CD4-positive, alpha-beta T cell treated with Interleukin-21 for 1 hour (primary cell): ENCODE results near the gene PPARG.

Experiments
- DNase-seq: peaks from one replicate; pipeline ENCODE4 v3.0.0-alpha.2; 2020

The PPARG gene

GRCh38 chr3:12421132-12421531 is 132.3 kb downstream of the PPARG start:
- DNase-seq: no peak

GRCh38 chr3:12423131-12423530 is 134.3 kb downstream of the PPARG start:
- DNase-seq: no peak

- no peak for DNase-seq
These were observed 135.2 kb downstream of the PPARG start for GRCh38 chr3:12423918-12424630.

- DNase-seq: no peak
These were observed 135.9 kb downstream of the PPARG start for GRCh38 chr3:12424635-12425319.

GRCh38 chr3:12425850-12426579 is 137.1 kb downstream of the PPARG start:
- no peak for DNase-seq

- no peak for DNase-seq
These were observed 138.7 kb downstream of the PPARG start for GRCh38 chr3:12427551-12427950.

GRCh38 chr3:12428126-12428525 is 139.3 kb downstream of the PPARG start:
- DNase-seq: no peak

GRCh38 chr3:12430086-12430485 is 141.2 kb downstream of the PPARG start:
- DNase-seq: no peak

GRCh38 chr3:12433823-12434222 is 145.0 kb downstream of the PPARG start:
- DNase-seq: no peak

- DNase-seq: no peak
These were observed 147.8 kb downstream of the PPARG start for GRCh38 chr3:12436514-12437220.

GRCh38 chr3:12437221-12437605 is 148.3 kb downstream of the PPARG start:
- no peak for DNase-seq

GRCh38 chr3:12437861-12438260 is 149.0 kb downstream of the PPARG start:
- DNase-seq: no peak

GRCh38 chr3:12438318-12438717 is 149.4 kb downstream of the PPARG start:
- no peak for DNase-seq

- DNase-seq: no peak
These were observed 150.5 kb downstream of the PPARG start for GRCh38 chr3:12439161-12439940.

GRCh38 chr3:12440927-12441714 is 152.3 kb downstream of the PPARG start:
- DNase-seq: no peak

- no peak for DNase-seq
These were observed 154.0 kb downstream of the PPARG start for GRCh38 chr3:12442654-12443501.

- no peak for DNase-seq
These were observed 155.1 kb downstream of the PPARG start for GRCh38 chr3:12443781-12444522.

GRCh38 chr3:12444582-12445471 is 156.0 kb downstream of the PPARG start:
- DNase-seq: no peak
